DMS153 (cell line): ENCODE data around the gene SLC16A5.
"Not testable (repeated sequence)": the region's sequence is repeated elsewhere in the genome, so short reads cannot be mapped to it uniquely, and the experiment has no call there.

Experiments used
- DNase-seq: peaks from one replicate; lab custom pipeline; 2025; lab: John Stamatoyannopoulos, UW

Gene SLC16A5

GRCh38 chr17:75087558-75088453, at the start of gene SLC16A5:
Gene SLC16A5, plus strand, starts transcription at chr17:75087954. Its CDS starts 5,683 bp downstream, at chr17:75093637.
- DNase-seq = peak; percentile 19

GRCh38 chr17:75039238-75039637, 48.5 kb upstream of the SLC16A5 start:
- no peak for DNase-seq

- no peak for DNase-seq
These were observed 46.0 kb upstream of the SLC16A5 start for GRCh38 chr17:75041656-75042280.

GRCh38 chr17:75043789-75044188, 44.0 kb upstream of the SLC16A5 start:
- not testable (repeated sequence) for DNase-seq

GRCh38 chr17:75044716-75045115, 43.0 kb upstream of the SLC16A5 start:
- DNase-seq = no peak

GRCh38 chr17:75045946-75046406, 41.8 kb upstream of the SLC16A5 start:
- not testable (repeated sequence) for DNase-seq

- DNase-seq = peak; percentile 88
These were observed 41.1 kb upstream of the SLC16A5 start, which contains the start of the genes ATP5PD and KCTD2 for GRCh38 chr17:75046407-75047289. Gene ATP5PD, minus strand, starts transcription at chr17:75046969. Its CDS starts 4,319 bp downstream, at chr17:75042650. Gene KCTD2, plus strand, starts transcription at chr17:75047225. Its CDS starts 26 bp downstream, at chr17:75047251.

GRCh38 chr17:75047398-75048098, 40.2 kb upstream of the SLC16A5 start:
- DNase-seq = no peak

- DNase-seq = no peak
These were observed 39.4 kb upstream of the SLC16A5 start for GRCh38 chr17:75048249-75048878.

GRCh38 chr17:75049057-75049456, 38.7 kb upstream of the SLC16A5 start:
- DNase-seq = no peak

- DNase-seq = no peak
These were observed 38.0 kb upstream of the SLC16A5 start for GRCh38 chr17:75049706-75050105.

GRCh38 chr17:75051941-75052340, 35.8 kb upstream of the SLC16A5 start:
- no peak for DNase-seq

- DNase-seq = peak; percentile 14
These were observed 28.1 kb upstream of the SLC16A5 start for GRCh38 chr17:75059369-75060345.

GRCh38 chr17:75060434-75061054, 27.2 kb upstream of the SLC16A5 start:
- DNase-seq = no peak

- DNase-seq = no peak
These were observed 26.7 kb upstream of the SLC16A5 start for GRCh38 chr17:75061055-75061438.

GRCh38 chr17:75061618-75062017, 26.1 kb upstream of the SLC16A5 start:
- DNase-seq = no peak

GRCh38 chr17:75063201-75063600, 24.6 kb upstream of the SLC16A5 start:
- no peak for DNase-seq

GRCh38 chr17:75063626-75064025, 24.1 kb upstream of the SLC16A5 start:
- DNase-seq = no peak

GRCh38 chr17:75064040-75064439, 23.7 kb upstream of the SLC16A5 start:
- no peak for DNase-seq
